Measurements from ENCODE around the gene STARD10. TPM values are rescaled to one million over a fixed set of nuclear protein-coding genes. Genes with fewer than 3 reads are reported as not detected.

Gene STARD10
- total RNA-seq, 1 experiment from 2014 or later, result 10.6 TPM

GRCh38 chr11:72834905-72835304 is 41.1 kb upstream of the STARD10 start:
- DNase-seq (ENCODE audit: unreplicated experiment), result no peak
- intact Hi-C loops (cut with micrococcal nuclease), result loop anchor here (5.0 kb wide), 1 partner anchor 108 kb away; no protein-coding TSS in a partner anchor
- ChIA-PET CTCF (interaction anchor here (0.6 to 8.7 kb wide), 3 partner anchors 328 to 401 kb away, joined by 3 to 153 read pairs (median 5); no protein-coding TSS in a partner anchor), POLR2A (interaction anchor here (1.0 to 1.4 kb wide), 2 partner anchors 10 to 112 kb away, joined by 3 to 4 read pairs; no protein-coding TSS in a partner anchor)
- Mint-ChIP-seq H3K27ac (ENCODE audit: low read depth, unreplicated experiment) (no peak overlapping the region), H3K36me3 (ENCODE audit: insufficient read depth, unreplicated experiment) (peaks cover 12% of the 10 kb centered on the region), H3K4me1 (ENCODE audit: insufficient read depth, unreplicated experiment) (peaks cover 23% of the 10 kb centered on the region), H3K9me3 (ENCODE audit: unreplicated experiment) (no peaks in the 10 kb centered on the region), H3K27me3 (ENCODE audit: insufficient read depth, unreplicated experiment) (no peaks in the 10 kb centered on the region), H3K4me3 (ENCODE audit: unreplicated experiment) (no peak overlapping the region)
- no peak for TF ChIP-seq CTCF (IDR thresholded peaks at IDR 0.05; ENCODE audit: unreplicated experiment)
- no TSS peak for BruUV-seq (replicated peaks)

- Mint-ChIP-seq H3K4me3 (ENCODE audit: unreplicated experiment) (no peak overlapping the region), H3K27me3 (ENCODE audit: insufficient read depth, unreplicated experiment) (no peaks in the 10 kb centered on the region), H3K9me3 (ENCODE audit: unreplicated experiment) (no peaks in the 10 kb centered on the region), H3K36me3 (ENCODE audit: insufficient read depth, unreplicated experiment) (peaks cover 12% of the 10 kb centered on the region), H3K4me1 (ENCODE audit: insufficient read depth, unreplicated experiment) (peaks cover 16% of the 10 kb centered on the region), H3K27ac (ENCODE audit: low read depth, unreplicated experiment) (no peak overlapping the region)
- TF ChIP-seq CTCF (IDR thresholded peaks at IDR 0.05; ENCODE audit: unreplicated experiment), result no peak
- ChIA-PET POLR2A (interaction anchor here (0.6 to 4.5 kb wide), 4 partner anchors 11 to 344 kb away, joined by 3 to 15 read pairs (median 4); no protein-coding TSS in a partner anchor), CTCF (interaction anchor here (8.7 kb wide), 1 partner anchor 345 kb away, joined by 153 read pairs; no protein-coding TSS in a partner anchor)
- intact Hi-C loops (cut with micrococcal nuclease), result loop anchor here (5.0 kb wide), 1 partner anchor 107 kb away; no protein-coding TSS in a partner anchor
- no peak for DNase-seq (ENCODE audit: unreplicated experiment)
- BruUV-seq (replicated peaks), result no TSS peak
These were observed 40.1 kb upstream of the STARD10 start for GRCh38 chr11:72833811-72834493.

GRCh38 chr11:72833083-72833733 is 39.4 kb upstream of the STARD10 start:
- DNase-seq (ENCODE audit: unreplicated experiment), result no peak
- no peak for TF ChIP-seq CTCF (IDR thresholded peaks at IDR 0.05; ENCODE audit: unreplicated experiment)
- Mint-ChIP-seq H3K4me3 (ENCODE audit: unreplicated experiment) (no peak overlapping the region), H3K27ac (ENCODE audit: low read depth, unreplicated experiment) (no peak overlapping the region), H3K9me3 (ENCODE audit: unreplicated experiment) (no peaks in the 10 kb centered on the region), H3K27me3 (ENCODE audit: insufficient read depth, unreplicated experiment) (no peaks in the 10 kb centered on the region), H3K4me1 (ENCODE audit: insufficient read depth, unreplicated experiment) (peaks cover 9% of the 10 kb centered on the region), H3K36me3 (ENCODE audit: insufficient read depth, unreplicated experiment) (peaks cover 12% of the 10 kb centered on the region)
- no TSS peak for BruUV-seq (replicated peaks)
- CTCF ChIA-PET, result interaction anchor here (2.4 to 8.7 kb wide), 3 partner anchors 13 to 345 kb away, joined by 14 to 153 read pairs (median 24); no protein-coding TSS in a partner anchor
- intact Hi-C loops (cut with micrococcal nuclease), result loop anchor here (5.0 kb wide), 1 partner anchor 106 kb away; no protein-coding TSS in a partner anchor
- POLR2A ChIA-PET, result interaction anchor here (4.5 kb wide), 1 partner anchor 345 kb away, joined by 15 read pairs; no protein-coding TSS in a partner anchor

Measured in MCF 10A (cell line).